PC-3 (cell line): ENCODE results near the gene PACSIN2. TPM values are rescaled to one million over a fixed set of nuclear protein-coding genes. Genes with fewer than 3 reads are reported as not detected.
A peak's percentile ranks its signal among the peaks of the same experiment; 100 is the strongest.

Source experiments
- ATAC-seq: fragments of 200-7000 bp; cut with Tn5 transposase; 2 replicates; pipeline ENCODE4 v1.9.1; 2020; ENCODE audit warnings: mild to moderate bottlenecking, moderate library complexity
- BruUV-seq: library from RNA; stranded (reverse); fragments of 400-500 nt; replicated peaks from 2 replicates; lab custom pipeline; 2021; lab: Mats Ljungman, UMichigan
- CTCF ChIA-PET: fragments of 300-600 bp; sonication (Branson Sonifier 250); formaldehyde crosslinking; loops from one replicate; lab custom pipeline; 2022; ENCODE audit warnings: antibody characterized with exemption; lab: Charles Lee
- POLR2A ChIA-PET: fragments of 300-600 bp; sonication (Branson Sonifier 250); formaldehyde crosslinking; loops from one replicate; lab custom pipeline; 2022; ENCODE audit warnings: antibody characterized with exemption; ENCODE audit not compliant: unreplicated experiment; lab: Charles Lee
- DNase-seq: peaks from one replicate; pipeline ENCODE4 v3.0.0-alpha.2; 2015
- H2AFZ ChIP-seq: fragments of 300-600 bp; sonication (generic); 2 replicates; pipeline ENCODE4 v1.6.0; 2016; ENCODE audit warnings: antibody characterized with exemption, low read length
- H3F3A ChIP-seq: fragments of 300-600 bp; sonication (generic); one replicate; pipeline ENCODE4 v1.6.0; 2017; ENCODE audit warnings: antibody characterized with exemption, low read length, control low read depth, mild to moderate bottlenecking; ENCODE audit not compliant: unreplicated experiment
- H3K27ac ChIP-seq: fragments of 300-600 bp; sonication (generic); 2 replicates; pipeline ENCODE4 v1.5.1; 2016; ENCODE audit warnings: mild to moderate bottlenecking, low read length
- H3K27me3 ChIP-seq: fragments of 300-600 bp; sonication (generic); 2 replicates; pipeline ENCODE4 v1.6.1; 2016; ENCODE audit warnings: low read length, mixed read lengths
- H3K36me3 ChIP-seq: fragments of 300-600 bp; sonication (generic); 2 replicates; pipeline ENCODE4 v1.6.1; 2016; ENCODE audit warnings: low read depth, mixed run types, low read length, mixed read lengths
- H3K4me1 ChIP-seq: fragments of 300-600 bp; sonication (generic); 2 replicates; pipeline ENCODE4 v1.5.1; 2016; ENCODE audit warnings: low read length; ENCODE audit not compliant: insufficient read depth
- H3K4me2 ChIP-seq: fragments of 300-600 bp; sonication (generic); 2 replicates; pipeline ENCODE4 v1.6.0; 2016; ENCODE audit warnings: low read length
- H3K4me3 ChIP-seq: fragments of 300-600 bp; sonication (generic); 2 replicates; pipeline ENCODE4 v1.5.1; 2016; ENCODE audit warnings: mild to moderate bottlenecking, low read length, mixed read lengths
- H3K79me2 ChIP-seq: fragments of 300-600 bp; sonication (generic); 2 replicates; pipeline ENCODE4 v1.6.1; 2017; ENCODE audit warnings: low read length, mixed read lengths
- H3K9ac ChIP-seq: fragments of 300-600 bp; sonication (generic); 2 replicates; pipeline ENCODE4 v1.6.0; 2016; ENCODE audit warnings: mild to moderate bottlenecking, low read length
- H3K9me2 ChIP-seq: fragments of 300-600 bp; sonication (generic); replicated peaks from 2 replicates; pipeline ENCODE4 v1.6.1; 2016; ENCODE audit warnings: mixed run types, low read length, mixed read lengths
- H3K9me3 ChIP-seq: fragments of 300-600 bp; sonication (generic); 2 replicates; pipeline ENCODE4 v1.6.1; 2016; ENCODE audit warnings: low read length, mixed read lengths
- H4K20me1 ChIP-seq: fragments of 300-600 bp; sonication (generic); 2 replicates; pipeline ENCODE4 v1.6.1; 2016; ENCODE audit warnings: low read length, mixed read lengths
- EZH2 ChIP-seq: fragments of 300-600 bp; sonication (generic); IDR thresholded peaks from one replicate; pipeline ENCODE4 v1.6.1; 2017; ENCODE audit warnings: antibody characterized with exemption, mild to moderate bottlenecking, low read length; ENCODE audit not compliant: unreplicated experiment
- EZH2phosphoT487 ChIP-seq: fragments of 300-600 bp; sonication (generic); IDR thresholded peaks from 2 replicates; pipeline ENCODE4 v1.6.1; 2018; ENCODE audit warnings: mild to moderate bottlenecking, antibody characterized with exemption, low read length, borderline replicate concordance
- intact Hi-C: fragments of 100-400 bp; cut with micrococcal nuclease; formaldehyde crosslinking; loops from 2 replicates; pipeline ENCODE4 v1.9.0; 2023
- total RNA-seq: library from RNA; depleted of rRNA; stranded (reverse); fragments of >200 nt; gene quantifications from 2 replicates; pipeline ENCODE4 v1.2.3, GENCODE V29; 2014
- TF ChIP-seq, protein P1 (sequence below): fragments of 300-600 bp; sonication (generic); conservative IDR thresholded peaks from 2 replicates; pipeline ENCODE4 v1.5.1; 2017; ENCODE audit warnings: antibody characterized with exemption, low read depth, mild to moderate bottlenecking, low read length

PACSIN2 gene
- total RNA-seq, 1 experiment from 2014 or later = 25.7 TPM

DNA sequence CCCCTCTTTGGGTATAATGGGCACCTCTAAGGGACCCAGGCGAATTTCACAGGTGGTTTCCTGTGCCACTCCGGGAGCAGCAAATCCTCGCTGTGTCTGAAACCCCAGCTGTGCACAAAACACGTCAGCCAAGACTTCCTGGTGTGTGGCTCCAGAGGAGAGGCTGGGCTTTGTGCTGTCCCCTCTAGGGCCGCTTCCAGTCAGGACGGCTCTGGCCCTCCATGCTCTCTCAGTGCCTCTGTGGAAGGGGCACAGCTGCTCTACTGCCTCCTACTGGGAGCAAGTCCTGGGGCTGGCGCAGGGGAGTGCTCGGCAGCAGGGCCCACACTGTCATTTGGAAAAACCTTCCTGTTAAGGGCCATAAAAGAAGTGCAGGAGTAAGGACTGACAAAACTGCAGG is 134.1 kb downstream of the PACSIN2 start:
- Histone ChIP-seq H3K27me3 (no peaks in the 10 kb centered on the region), H3K9me3 (no peaks in the 10 kb centered on the region), H3K36me3 (no peaks in the 10 kb centered on the region; the same call in 1 of the 2 replicates), H3K9ac (no peak overlapping the region), H3K79me2 (no peaks in the 10 kb centered on the region), H3K4me3 (no peak overlapping the region), H4K20me1 (no peaks in the 10 kb centered on the region), H3F3A (no peaks in the 10 kb centered on the region), H3K27ac (no peak overlapping the region), H3K9me2 (no peaks in the 10 kb centered on the region), H3K4me2 (no peak overlapping the region), H3K4me1 (no peaks in the 10 kb centered on the region), H2AFZ (no peak overlapping the region)
- DNase-seq (no peak), ATAC-seq (no peak)
- CTCF ChIA-PET = no interaction called here
- POLR2A ChIA-PET = no interaction called here
- intact Hi-C loops = no loop called here
- no TSS peak for BruUV-seq
- no peak for TF ChIP-seq EZH2
- TF ChIP-seq, protein P1, sequence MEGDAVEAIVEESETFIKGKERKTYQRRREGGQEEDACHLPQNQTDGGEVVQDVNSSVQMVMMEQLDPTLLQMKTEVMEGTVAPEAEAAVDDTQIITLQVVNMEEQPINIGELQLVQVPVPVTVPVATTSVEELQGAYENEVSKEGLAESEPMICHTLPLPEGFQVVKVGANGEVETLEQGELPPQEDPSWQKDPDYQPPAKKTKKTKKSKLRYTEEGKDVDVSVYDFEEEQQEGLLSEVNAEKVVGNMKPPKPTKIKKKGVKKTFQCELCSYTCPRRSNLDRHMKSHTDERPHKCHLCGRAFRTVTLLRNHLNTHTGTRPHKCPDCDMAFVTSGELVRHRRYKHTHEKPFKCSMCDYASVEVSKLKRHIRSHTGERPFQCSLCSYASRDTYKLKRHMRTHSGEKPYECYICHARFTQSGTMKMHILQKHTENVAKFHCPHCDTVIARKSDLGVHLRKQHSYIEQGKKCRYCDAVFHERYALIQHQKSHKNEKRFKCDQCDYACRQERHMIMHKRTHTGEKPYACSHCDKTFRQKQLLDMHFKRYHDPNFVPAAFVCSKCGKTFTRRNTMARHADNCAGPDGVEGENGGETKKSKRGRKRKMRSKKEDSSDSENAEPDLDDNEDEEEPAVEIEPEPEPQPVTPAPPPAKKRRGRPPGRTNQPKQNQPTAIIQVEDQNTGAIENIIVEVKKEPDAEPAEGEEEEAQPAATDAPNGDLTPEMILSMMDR = peak; percentile 39

DNA sequence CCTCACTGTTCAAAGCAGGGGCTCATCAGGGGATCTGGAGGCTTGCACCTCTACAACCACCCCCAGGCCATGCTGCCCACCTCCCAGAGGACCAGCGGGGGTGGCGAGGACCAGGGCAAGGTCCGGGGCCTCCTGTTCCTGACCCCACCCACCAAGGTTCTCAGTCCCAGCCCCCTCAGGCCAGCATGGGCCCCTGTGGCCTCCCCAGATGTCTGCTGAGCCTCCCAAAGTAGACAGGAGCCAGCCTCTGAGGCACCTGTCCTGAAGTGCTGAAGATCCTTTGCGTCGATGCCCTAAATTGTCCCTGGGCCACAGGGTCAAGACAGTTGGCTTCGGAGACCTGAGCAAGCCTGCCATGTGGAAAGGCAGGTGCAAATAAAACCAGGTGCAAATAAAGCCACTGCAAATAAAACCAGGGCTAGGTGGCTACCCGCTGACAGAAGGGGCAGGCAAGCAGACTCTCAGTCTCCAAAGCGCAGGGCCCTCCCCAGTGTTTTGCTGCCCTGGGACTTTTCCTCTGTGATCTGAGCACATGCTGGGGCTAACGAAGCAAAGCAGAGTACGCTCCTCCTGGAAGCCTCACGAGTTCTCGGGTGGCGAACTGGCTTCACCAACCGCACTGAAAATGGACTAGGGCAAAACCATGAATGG is 135.5 kb downstream of the PACSIN2 start:
- H3K79me2 ChIP-seq = no peaks in the 10 kb centered on the region
- TF ChIP-seq, protein P1 = no peak
- TF ChIP-seq EZH2phosphoT487 = no peak
- TF ChIP-seq EZH2 = no peak
- H3K9me2 ChIP-seq = no peaks in the 10 kb centered on the region
- ATAC-seq = no peak
- DNase-seq = no peak
- H3K4me1 ChIP-seq = no peaks in the 10 kb centered on the region
- H3K9me3 ChIP-seq = no peaks in the 10 kb centered on the region
- POLR2A ChIA-PET = no interaction called here
- no TSS peak for BruUV-seq
- H3F3A ChIP-seq = no peaks in the 10 kb centered on the region
- no peak overlapping the region for H3K4me3 ChIP-seq
- no peaks in the 10 kb centered on the region for H3K27me3 ChIP-seq
- no peaks in the 10 kb centered on the region; the same call in 1 of the 2 replicates for H3K36me3 ChIP-seq
- H4K20me1 ChIP-seq = no peaks in the 10 kb centered on the region
- H2AFZ ChIP-seq = no peak overlapping the region
- H3K4me2 ChIP-seq = no peak overlapping the region
- CTCF ChIA-PET = no interaction called here
- H3K9ac ChIP-seq = no peak overlapping the region
- intact Hi-C loops = no loop called here
- no peak overlapping the region for H3K27ac ChIP-seq

DNA sequence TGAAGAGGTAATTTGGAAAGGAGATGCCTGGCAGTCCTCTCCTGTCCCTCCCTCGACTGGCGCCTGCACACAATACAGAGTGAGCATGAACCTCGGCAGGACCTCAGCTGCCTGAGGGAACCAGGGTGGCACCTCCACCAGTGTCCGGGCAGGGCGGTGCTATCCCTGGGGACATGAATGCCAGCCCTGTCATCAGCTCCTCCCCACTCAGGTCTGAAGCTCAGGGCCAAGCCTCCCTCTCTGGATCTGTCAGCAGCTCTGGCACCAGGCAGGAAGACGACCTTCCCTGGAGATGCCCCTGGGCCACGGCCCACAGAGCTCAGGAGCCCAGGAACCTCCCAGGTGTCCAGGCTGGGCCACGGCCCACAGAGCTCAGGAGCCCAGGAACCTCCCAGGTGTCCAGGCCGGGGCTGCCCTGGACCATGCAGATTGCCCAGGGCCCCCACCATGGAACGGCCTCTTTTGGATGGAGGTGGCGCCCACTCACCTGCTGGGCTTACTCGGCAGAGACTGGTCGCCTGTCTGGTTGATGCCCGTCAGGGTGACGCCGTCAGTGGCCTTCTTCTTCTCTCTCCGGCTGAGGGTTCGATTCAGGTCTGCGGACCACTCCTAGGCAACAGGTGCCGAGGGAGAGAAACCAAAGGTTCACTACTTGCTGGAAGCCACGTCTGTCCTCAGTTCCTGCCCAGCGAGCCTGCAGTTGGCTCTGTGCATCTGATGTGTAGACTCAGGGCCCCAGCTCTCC is 136.2 kb downstream of the PACSIN2 start:
- Histone ChIP-seq H2AFZ (no peak overlapping the region), H3K4me3 (no peak overlapping the region), H3K79me2 (no peaks in the 10 kb centered on the region), H3F3A (no peaks in the 10 kb centered on the region), H3K27ac (no peak overlapping the region), H3K36me3 (no peaks in the 10 kb centered on the region; the same call in 1 of the 2 replicates), H3K27me3 (no peaks in the 10 kb centered on the region), H3K4me2 (no peak overlapping the region), H3K4me1 (no peaks in the 10 kb centered on the region), H4K20me1 (no peaks in the 10 kb centered on the region), H3K9ac (no peak overlapping the region), H3K9me3 (no peaks in the 10 kb centered on the region), H3K9me2 (no peaks in the 10 kb centered on the region)
- POLR2A ChIA-PET = no interaction called here
- intact Hi-C loops = no loop called here
- no TSS peak for BruUV-seq
- TF ChIP-seq EZH2phosphoT487 (no peak), EZH2 (no peak)
- TF ChIP-seq, protein P1 = no peak
- CTCF ChIA-PET = no interaction called here
- ATAC-seq = no peak
- DNase-seq = no peak
